HG02588 (cell line): ENCODE measurements around the gene ITGB6.
"Not testable (repeated sequence)": the region's sequence is repeated elsewhere in the genome, so short reads cannot be mapped to it uniquely, and the experiment has no call there.

ENCODE experiments used
- ATAC-seq: cut with Tn5 transposase; IDR thresholded peaks from one replicate; pipeline ENCODE4 v1.9.1; 2021; ENCODE audit warnings: mild to moderate bottlenecking, moderate library complexity; ENCODE audit not compliant: unreplicated experiment

ITGB6 gene

GRCh38 chr2:160197587-160197986, 2.5 kb downstream of the ITGB6 start:
- no peak for ATAC-seq

DNA sequence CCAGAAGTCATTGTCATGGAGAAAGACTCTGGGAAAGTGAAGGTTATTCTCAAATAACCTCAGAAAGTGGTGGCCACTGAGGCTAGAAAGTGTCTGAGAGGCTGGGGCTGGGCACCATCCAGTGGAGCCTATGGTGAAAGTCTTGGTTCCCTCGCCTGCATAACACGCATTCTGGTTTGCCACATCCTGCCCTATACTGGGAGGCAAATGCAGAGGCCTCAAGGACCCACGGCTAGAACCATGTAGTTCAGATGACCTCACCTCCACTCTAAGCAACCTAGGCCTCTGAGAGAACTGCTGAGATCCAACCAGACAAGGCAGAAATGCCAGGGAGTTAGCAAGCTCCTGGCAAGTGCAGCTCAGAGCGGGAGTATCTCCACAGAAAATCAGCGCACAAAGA, 5.1 kb downstream of the ITGB6 start:
- no peak for ATAC-seq

DNA sequence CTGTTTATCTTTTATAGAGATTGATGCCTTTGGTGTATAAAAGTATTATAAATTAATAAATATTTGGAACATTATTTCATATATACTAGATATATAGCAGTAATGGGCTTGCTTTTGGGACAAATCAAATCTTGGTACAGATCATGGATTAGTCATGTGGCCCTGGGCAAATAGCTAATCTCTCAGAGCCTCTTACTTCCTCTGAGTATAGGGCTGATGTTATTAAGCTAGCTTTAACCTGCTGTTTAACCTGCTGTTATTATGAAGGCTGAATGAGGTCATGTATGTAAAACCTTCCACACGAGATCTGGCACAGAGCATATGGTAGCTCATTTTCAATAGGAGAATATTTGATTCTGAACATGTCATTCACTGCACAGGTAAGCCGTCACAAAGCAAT, 5.7 kb downstream of the ITGB6 start:
- ATAC-seq = no peak

- ATAC-seq = not testable (repeated sequence)
Measured at GRCh38 chr2:160181146-160181836, 18.8 kb downstream of the ITGB6 start.

GRCh38 chr2:160180690-160181089, 19.4 kb downstream of the ITGB6 start:
- not testable (repeated sequence) for ATAC-seq

DNA sequence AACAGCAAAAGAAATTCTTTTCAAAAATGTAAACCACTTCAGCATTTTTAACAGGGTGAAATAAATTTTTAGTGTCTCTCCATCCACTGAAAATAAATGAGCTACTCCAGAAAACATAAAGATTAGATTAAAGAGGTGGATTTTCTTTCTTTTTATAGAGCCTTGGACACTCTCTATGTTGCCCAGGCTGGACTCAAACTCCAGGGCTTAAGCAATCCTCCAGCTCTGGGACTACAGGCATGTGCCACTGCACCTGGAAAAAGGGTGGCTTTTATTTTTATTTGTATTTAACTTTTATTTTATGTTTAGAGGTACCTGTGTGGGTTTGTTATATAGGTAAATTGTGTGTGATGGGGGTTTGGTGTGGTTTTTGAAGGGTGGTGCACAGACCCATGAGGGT, 19.9 kb downstream of the ITGB6 start:
- ATAC-seq = no peak

- ATAC-seq = no peak
Measured at GRCh38 chr2:160175169-160176134, 24.6 kb downstream of the ITGB6 start.

DNA sequence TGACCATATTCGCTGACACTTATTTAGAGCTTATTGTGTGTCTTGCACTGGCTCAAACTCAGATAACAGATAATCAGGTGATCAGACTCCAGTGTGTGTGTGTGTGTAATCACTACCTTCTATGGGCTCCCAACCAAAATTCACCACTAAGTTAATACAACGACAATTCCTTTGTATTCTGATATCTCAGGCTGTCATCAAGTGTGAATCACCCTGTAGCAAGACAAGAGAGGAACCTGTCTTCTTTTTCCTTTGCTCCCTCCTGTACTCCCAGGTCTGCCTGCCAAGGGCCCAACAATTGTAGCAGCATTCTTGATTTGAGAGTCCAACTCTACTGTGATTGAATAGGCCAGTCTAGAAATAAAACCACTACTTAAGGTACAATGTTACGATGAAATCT, 25.8 kb downstream of the ITGB6 start:
- no peak for ATAC-seq

DNA sequence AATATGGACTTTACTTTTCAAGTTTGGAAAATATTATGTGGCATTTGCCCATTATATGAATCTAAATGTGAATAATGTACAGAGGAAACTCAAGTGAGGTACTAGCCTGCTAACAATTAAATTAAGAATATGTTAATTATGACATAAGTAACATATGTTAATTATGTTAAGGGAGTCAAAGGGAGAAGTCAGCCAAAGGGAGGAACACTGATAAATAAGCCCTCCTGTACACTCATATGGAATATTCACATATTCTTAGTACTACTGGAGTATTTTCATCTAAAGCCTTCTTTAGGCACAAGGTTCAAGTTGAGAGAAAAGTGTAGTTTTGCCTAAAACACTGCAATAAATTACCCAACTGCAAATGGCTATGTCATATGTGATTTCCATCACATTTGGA, 30.1 kb downstream of the ITGB6 start:
- ATAC-seq = no peak

DNA sequence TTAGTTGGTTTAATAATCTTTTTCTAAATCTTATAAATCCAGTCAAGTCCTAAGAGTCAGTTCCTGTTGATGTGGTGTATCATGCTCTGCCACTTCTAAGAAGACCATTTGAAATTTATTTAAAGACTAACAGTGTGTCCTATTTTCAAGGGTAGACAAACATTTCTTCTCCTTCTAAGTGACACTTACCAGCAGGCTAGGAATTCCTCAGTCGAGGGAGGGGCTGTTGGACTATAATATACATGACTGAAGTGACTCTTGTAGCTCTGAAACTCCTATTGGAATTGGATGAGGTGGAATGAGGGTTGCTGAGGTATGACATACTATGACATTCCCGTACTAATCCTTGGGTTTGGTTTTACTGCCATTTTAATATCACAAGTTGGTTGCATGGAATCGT, 30.6 kb downstream of the ITGB6 start:
- no peak for ATAC-seq

DNA sequence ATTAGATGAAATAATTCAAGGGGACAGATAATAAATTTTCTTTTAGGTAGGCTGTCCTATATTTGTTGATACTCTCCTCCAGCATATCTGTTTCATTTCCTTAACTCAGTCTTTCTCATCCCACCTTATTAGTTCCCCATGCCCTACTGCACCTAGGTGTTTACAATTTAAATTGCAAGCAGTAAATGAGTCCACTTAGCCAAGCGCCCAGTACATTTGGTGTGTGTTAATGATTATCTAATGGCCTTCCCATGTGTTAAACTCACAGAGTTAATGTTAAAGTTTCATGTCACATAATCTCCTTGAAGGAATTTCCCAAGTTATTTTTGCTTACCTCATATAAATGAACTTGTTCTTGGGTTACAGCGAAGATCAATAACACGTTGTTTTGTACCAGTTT, 31.2 kb downstream of the ITGB6 start:
- ATAC-seq = no peak

DNA sequence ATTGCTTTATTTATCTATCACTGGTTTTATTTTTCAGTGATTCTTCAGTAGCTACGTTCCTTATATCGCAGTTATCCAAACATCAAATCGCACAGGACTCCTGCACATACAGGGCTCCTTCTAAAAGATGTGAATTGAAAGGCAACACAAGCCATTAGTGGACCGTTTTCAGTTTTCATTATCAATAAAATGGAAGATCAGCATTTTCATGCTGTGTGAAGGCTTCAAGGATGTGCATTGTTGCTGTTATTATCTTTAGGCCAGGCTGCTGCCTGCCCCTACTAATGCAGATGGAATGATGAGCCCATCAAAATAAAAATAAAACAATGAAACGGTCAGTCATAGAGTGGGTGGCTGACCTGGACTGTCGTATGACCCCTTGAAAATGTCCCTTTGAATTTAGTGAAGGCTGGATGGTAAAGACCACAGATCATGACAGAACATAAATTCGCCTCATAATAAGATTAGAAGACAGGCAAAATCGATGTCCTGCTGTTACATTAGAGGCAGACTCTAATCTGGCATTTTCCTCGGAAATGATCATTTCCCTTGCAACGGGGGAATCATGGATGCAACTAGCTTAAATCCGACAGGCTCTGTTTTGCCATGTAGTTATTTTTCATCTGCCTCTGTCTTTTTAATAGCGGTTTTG, 32.9 kb downstream of the ITGB6 start:
- ATAC-seq = no peak

- no peak for ATAC-seq
Measured at GRCh38 chr2:160165996-160166395, 34.1 kb downstream of the ITGB6 start.

DNA sequence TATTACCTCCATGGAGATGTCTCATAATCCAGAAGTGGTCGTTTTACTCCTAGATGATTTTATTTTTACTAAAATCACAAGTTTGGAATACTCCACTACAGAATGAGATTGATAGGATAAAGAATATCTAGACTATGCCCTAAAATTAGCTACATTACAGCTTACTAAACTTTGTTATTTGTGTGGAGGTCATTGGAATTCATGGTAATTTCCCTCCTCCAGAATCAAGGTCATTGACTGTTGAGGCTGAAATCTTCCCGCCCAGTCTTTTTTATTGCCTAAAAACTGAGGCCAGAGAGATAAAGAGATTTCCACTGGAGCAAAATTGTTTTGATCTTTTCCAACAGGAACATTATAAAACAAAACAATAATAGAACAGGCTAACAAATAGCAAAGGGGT, 35.0 kb downstream of the ITGB6 start:
- no peak for ATAC-seq

GRCh38 chr2:160157861-160158829, 41.9 kb downstream of the ITGB6 start:
- no peak for ATAC-seq

- no peak for ATAC-seq
Measured at GRCh38 chr2:160156665-160157064, 43.4 kb downstream of the ITGB6 start.

- no peak for ATAC-seq
Measured at GRCh38 chr2:160156100-160156499, 44.0 kb downstream of the ITGB6 start.

DNA sequence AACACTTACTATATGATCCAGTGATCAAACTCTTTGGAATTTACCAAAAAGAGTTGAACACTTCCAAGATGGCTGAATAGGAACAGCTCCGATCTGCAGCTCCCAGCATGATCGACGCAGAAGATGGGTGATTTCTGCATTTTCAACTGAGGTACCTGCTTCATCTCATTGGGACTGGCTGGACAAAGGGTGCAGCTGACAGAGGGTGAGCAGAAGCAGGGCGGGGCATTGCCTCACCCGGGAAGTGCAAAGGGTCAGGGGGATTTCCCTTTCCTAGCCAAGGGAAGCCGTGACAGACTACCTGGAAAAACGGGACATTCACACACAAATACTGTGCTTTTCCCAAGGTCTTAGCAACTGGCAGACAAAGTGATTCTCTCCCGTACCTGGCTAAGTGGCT, 51.7 kb downstream of the ITGB6 start:
- ATAC-seq = not testable (repeated sequence)

GRCh38 chr2:160145471-160145870, 54.6 kb downstream of the ITGB6 start:
- ATAC-seq = no peak

GRCh38 chr2:160144280-160144990, 55.6 kb downstream of the ITGB6 start:
- ATAC-seq = no peak
